Activated T-cell treated with anti-CD3 and anti-CD28 coated beads, Interleukin-2, amount 50 U/mL, for 24 hours (primary cell): ENCODE data around the gene PTHLH.

Experiments used
- DNase-seq: peaks from one replicate; pipeline ENCODE4 v3.0.0-alpha.2; 2020
- H3K27ac Mint-ChIP-seq: 2 replicates; pipeline ENCODE4 v1.8.0; 2020; ENCODE audit warnings: mild to moderate bottlenecking, mixed read lengths
- H3K27me3 Mint-ChIP-seq: 2 replicates; pipeline ENCODE4 v1.8.0; 2020; ENCODE audit warnings: mixed read lengths
- H3K36me3 Mint-ChIP-seq: 2 replicates; pipeline ENCODE4 v1.8.0; 2020; ENCODE audit warnings: low read depth, mixed read lengths
- H3K4me1 Mint-ChIP-seq: 2 replicates; pipeline ENCODE4 v1.8.0; 2020; ENCODE audit warnings: low read depth, mixed read lengths
- H3K4me3 Mint-ChIP-seq: 2 replicates; pipeline ENCODE4 v1.8.0; 2020; ENCODE audit warnings: mild to moderate bottlenecking, moderate library complexity, mixed read lengths
- H3K9me3 Mint-ChIP-seq: 2 replicates; pipeline ENCODE4 v1.8.0; 2020; ENCODE audit warnings: mixed read lengths

The PTHLH gene

GRCh38 chr12:27987331-27987730, 14.8 kb upstream of the PTHLH start:
- no peaks in the 10 kb centered on the region for H3K4me1 Mint-ChIP-seq
- H3K27me3 Mint-ChIP-seq: peaks cover 31% of the 10 kb centered on the region
- no peak for DNase-seq
- no peak overlapping the region for H3K4me3 Mint-ChIP-seq
- no peaks in the 10 kb centered on the region for H3K9me3 Mint-ChIP-seq
- H3K27ac Mint-ChIP-seq: no peak overlapping the region
- no peaks in the 10 kb centered on the region for H3K36me3 Mint-ChIP-seq

GRCh38 chr12:27984275-27984674, 11.7 kb upstream of the PTHLH start:
- Mint-ChIP-seq H3K27ac (no peak overlapping the region), H3K36me3 (no peaks in the 10 kb centered on the region), H3K27me3 (peaks cover 46% of the 10 kb centered on the region), H3K9me3 (no peaks in the 10 kb centered on the region), H3K4me1 (no peaks in the 10 kb centered on the region), H3K4me3 (no peak overlapping the region)
- no peak for DNase-seq

GRCh38 chr12:27982951-27983350, 10.4 kb upstream of the PTHLH start:
- H3K9me3 Mint-ChIP-seq: no peaks in the 10 kb centered on the region
- H3K4me1 Mint-ChIP-seq: no peaks in the 10 kb centered on the region
- H3K4me3 Mint-ChIP-seq: no peak overlapping the region
- H3K36me3 Mint-ChIP-seq: no peaks in the 10 kb centered on the region
- no peak for DNase-seq
- H3K27ac Mint-ChIP-seq: no peak overlapping the region
- peaks cover 59% of the 10 kb centered on the region for H3K27me3 Mint-ChIP-seq

GRCh38 chr12:27982385-27982784, 9.9 kb upstream of the PTHLH start:
- Mint-ChIP-seq H3K36me3 (no peaks in the 10 kb centered on the region), H3K27me3 (peaks cover 65% of the 10 kb centered on the region), H3K4me3 (no peak overlapping the region), H3K4me1 (no peaks in the 10 kb centered on the region), H3K27ac (no peak overlapping the region), H3K9me3 (no peaks in the 10 kb centered on the region)
- no peak for DNase-seq

GRCh38 chr12:27981874-27982273, 9.3 kb upstream of the PTHLH start:
- no peak overlapping the region for H3K27ac Mint-ChIP-seq
- H3K36me3 Mint-ChIP-seq: no peaks in the 10 kb centered on the region

GRCh38 chr12:27979145-27979544, 6.6 kb upstream of the PTHLH start:
- Mint-ChIP-seq H3K27ac (no peak overlapping the region), H3K4me1 (peaks cover 9% of the 10 kb centered on the region), H3K36me3 (no peaks in the 10 kb centered on the region), H3K4me3 (no peak overlapping the region), H3K9me3 (no peaks in the 10 kb centered on the region), H3K27me3 (peaks cover 90% of the 10 kb centered on the region)
- DNase-seq: no peak

More at GRCh38 chr12:27981874-27982273, 9.3 kb upstream of the PTHLH start:
- no peaks in the 10 kb centered on the region for H3K9me3 Mint-ChIP-seq
- H3K4me1 Mint-ChIP-seq: no peaks in the 10 kb centered on the region
- no peak overlapping the region for H3K4me3 Mint-ChIP-seq
- peaks cover 69% of the 10 kb centered on the region for H3K27me3 Mint-ChIP-seq
- no peak for DNase-seq

- Mint-ChIP-seq H3K36me3 (no peaks in the 10 kb centered on the region), H3K27me3 (peaks cover 98% of the 10 kb centered on the region)
Observed at GRCh38 chr12:27975222-27976136, 2.9 kb upstream of the PTHLH start.

GRCh38 chr12:27974735-27975221, 2.2 kb upstream of the PTHLH start:
- Mint-ChIP-seq H3K27me3 (peaks cover 95% of the 10 kb centered on the region), H3K36me3 (no peaks in the 10 kb centered on the region), H3K9me3 (no peaks in the 10 kb centered on the region), H3K4me1 (peaks cover 20% of the 10 kb centered on the region), H3K4me3 (peak overlapping the region; percentile 70), H3K27ac (no peak overlapping the region)
- DNase-seq: no peak

More at GRCh38 chr12:27975222-27976136, 2.9 kb upstream of the PTHLH start:
- DNase-seq: peak; percentile 41
- Mint-ChIP-seq H3K4me1 (peaks cover 17% of the 10 kb centered on the region), H3K4me3 (peak overlapping the region; percentile 70), H3K9me3 (no peaks in the 10 kb centered on the region), H3K27ac (no peak overlapping the region)

GRCh38 chr12:27973487-27973890, 956 bp upstream of the PTHLH start:
- no peaks in the 10 kb centered on the region for H3K36me3 Mint-ChIP-seq
- peaks cover 30% of the 10 kb centered on the region for H3K4me1 Mint-ChIP-seq
- H3K9me3 Mint-ChIP-seq: no peaks in the 10 kb centered on the region
- no peak for DNase-seq
- no peak overlapping the region for H3K4me3 Mint-ChIP-seq
- no peak overlapping the region for H3K27ac Mint-ChIP-seq
- peaks cover 93% of the 10 kb centered on the region for H3K27me3 Mint-ChIP-seq

- peaks cover 38% of the 10 kb centered on the region for H3K4me1 Mint-ChIP-seq
- H3K27ac Mint-ChIP-seq: no peak overlapping the region
- H3K27me3 Mint-ChIP-seq: peaks cover 95% of the 10 kb centered on the region
- H3K9me3 Mint-ChIP-seq: no peaks in the 10 kb centered on the region
- no peaks in the 10 kb centered on the region for H3K36me3 Mint-ChIP-seq
- no peak overlapping the region for H3K4me3 Mint-ChIP-seq
- no peak for DNase-seq
Observed at GRCh38 chr12:27971606-27972005, 927 bp downstream of the PTHLH start.

- Mint-ChIP-seq H3K9me3 (no peaks in the 10 kb centered on the region), H3K4me3 (peak overlapping the region; percentile 57)
Observed at GRCh38 chr12:27971121-27971489, 1.4 kb downstream of the PTHLH start.

GRCh38 chr12:27970401-27971120, 2.0 kb downstream of the PTHLH start:
- Mint-ChIP-seq H3K4me1 (peaks cover 33% of the 10 kb centered on the region), H3K27me3 (peaks cover 93% of the 10 kb centered on the region), H3K9me3 (no peaks in the 10 kb centered on the region), H3K4me3 (peak overlapping the region; percentile 57), H3K27ac (no peak overlapping the region), H3K36me3 (no peaks in the 10 kb centered on the region)
- peak; percentile 32 for DNase-seq

More at GRCh38 chr12:27971121-27971489, 1.4 kb downstream of the PTHLH start:
- Mint-ChIP-seq H3K36me3 (no peaks in the 10 kb centered on the region), H3K27me3 (peaks cover 95% of the 10 kb centered on the region), H3K27ac (no peak overlapping the region), H3K4me1 (peaks cover 38% of the 10 kb centered on the region)
- no peak for DNase-seq

GRCh38 chr12:27969624-27970400, 2.7 kb downstream of the PTHLH start:
- Mint-ChIP-seq H3K9me3 (no peaks in the 10 kb centered on the region), H3K4me1 (peaks cover 29% of the 10 kb centered on the region), H3K4me3 (peak overlapping the region; percentile 78), H3K27me3 (peaks cover 92% of the 10 kb centered on the region), H3K27ac (peak overlapping the region; percentile 62), H3K36me3 (no peaks in the 10 kb centered on the region)
- peak; percentile 74 for DNase-seq

GRCh38 chr12:27968972-27969623, 3.4 kb downstream of the PTHLH start:
- peaks cover 91% of the 10 kb centered on the region for H3K27me3 Mint-ChIP-seq
- no peaks in the 10 kb centered on the region for H3K9me3 Mint-ChIP-seq
- DNase-seq: peak; percentile 35
- peak overlapping the region; percentile 78 for H3K4me3 Mint-ChIP-seq
- no peaks in the 10 kb centered on the region for H3K36me3 Mint-ChIP-seq
- H3K4me1 Mint-ChIP-seq: peaks cover 29% of the 10 kb centered on the region
- no peak overlapping the region for H3K27ac Mint-ChIP-seq
